Mesenchymal stem cell (in vitro differentiated cells and primary cell): ENCODE results near the gene KIAA1671.

ENCODE experiments used
- DNase-seq: peaks from one replicate; pipeline ENCODE4 v3.0.0-alpha.2; 2013
- H2AFZ ChIP-seq: one replicate; pipeline ENCODE4 v1.6.1; 2013; ENCODE audit warnings: low read depth, mild to moderate bottlenecking, control low read depth, inconsistent platforms, low read length, moderate library complexity
- H2AK5ac ChIP-seq: 2 replicates; pipeline ENCODE4 v1.6.1; 2013; ENCODE audit warnings: low read length, moderate library complexity, mild to moderate bottlenecking, inconsistent platforms; ENCODE audit not compliant: severe bottlenecking
- H2BK120ac ChIP-seq: one replicate; pipeline ENCODE4 v1.6.1; 2013; ENCODE audit warnings: low read depth, mild to moderate bottlenecking, inconsistent platforms, low read length, moderate library complexity
- H2BK12ac ChIP-seq, 2 experiments: one replicate each; pipeline ENCODE4 v1.6.1; 2013; ENCODE audit warnings: inconsistent platforms in 2 of 2, low read length in 2 of 2, mild to moderate bottlenecking in 2 of 2, moderate library complexity in 2 of 2, control low read depth in 1 of 2
- H2BK15ac ChIP-seq: one replicate; pipeline ENCODE4 v1.6.1; 2013; ENCODE audit warnings: mild to moderate bottlenecking, low read depth, inconsistent platforms; ENCODE audit not compliant: poor library complexity, severe bottlenecking
- H2BK5ac ChIP-seq: 2 replicates; pipeline ENCODE4 v1.6.1; 2013; ENCODE audit warnings: low read depth, mild to moderate bottlenecking, low read length, control low read depth, inconsistent platforms; ENCODE audit not compliant: poor library complexity, severe bottlenecking
- H3K14ac ChIP-seq, 2 experiments: one replicate each; pipeline ENCODE4 v1.6.1; 2013; ENCODE audit warnings: inconsistent platforms in 2 of 2, low read length in 2 of 2, control low read depth in 1 of 2, mild to moderate bottlenecking in 1 of 2, moderate library complexity in 1 of 2
- H3K18ac ChIP-seq, 2 experiments: one replicate each; pipeline ENCODE4 v1.6.1; 2013; ENCODE audit warnings: inconsistent platforms in 2 of 2, low read length in 2 of 2, control low read depth in 1 of 2, low read depth in 1 of 2, mild to moderate bottlenecking in 1 of 2
- H3K23ac ChIP-seq, 2 experiments: one replicate each; pipeline ENCODE4 v1.6.1; 2013; ENCODE audit warnings: inconsistent platforms in 2 of 2, low read length in 2 of 2, mild to moderate bottlenecking in 2 of 2, moderate library complexity in 2 of 2, control low read depth in 1 of 2
- H3K27ac ChIP-seq: 2 replicates; pipeline ENCODE4 v1.5.1; 2013; ENCODE audit warnings: mild to moderate bottlenecking, moderate library complexity, low read length, control low read depth, inconsistent platforms; ENCODE audit not compliant: poor library complexity, severe bottlenecking
- H3K27me3 ChIP-seq, 2 experiments: 2 replicates each; pipeline versions ENCODE4 v1.6.1 to v1.7.0; 2013; ENCODE audit warnings: low read length in 2 of 2, mild to moderate bottlenecking in 2 of 2, moderate library complexity in 2 of 2, control low read depth in 1 of 2, inconsistent platforms in 1 of 2; ENCODE audit not compliant: control insufficient read depth in 1 of 2, insufficient read depth in 1 of 2
- H3K36me3 ChIP-seq, 2 experiments: 2 replicates each; pipeline versions ENCODE4 v1.6.1 to v1.7.0; 2013; ENCODE audit warnings: low read length in 2 of 2, control low read depth in 1 of 2, inconsistent platforms in 1 of 2, low read depth in 1 of 2, mild to moderate bottlenecking in 1 of 2; ENCODE audit not compliant: insufficient read depth in 2 of 2, control insufficient read depth in 1 of 2
- H3K4ac ChIP-seq, 2 experiments: one replicate each; pipeline ENCODE4 v1.6.1; 2013; ENCODE audit warnings: inconsistent platforms in 2 of 2, low read length in 2 of 2, mild to moderate bottlenecking in 2 of 2, moderate library complexity in 2 of 2, control low read depth in 1 of 2, low read depth in 1 of 2
- H3K4me1 ChIP-seq: 2 replicates; pipeline ENCODE4 v1.6.1; 2013; ENCODE audit warnings: low read depth, low read length, control low read depth; ENCODE audit not compliant: control insufficient read depth, insufficient read depth
- H3K4me2 ChIP-seq: 2 replicates; pipeline ENCODE4 v1.6.1; 2013; ENCODE audit warnings: low read length, mild to moderate bottlenecking, inconsistent platforms; ENCODE audit not compliant: poor library complexity, severe bottlenecking
- H3K4me3 ChIP-seq, 2 experiments: 2 replicates each; pipeline versions ENCODE4 v1.5.1 to v1.7.0; 2013; ENCODE audit warnings: low read length in 2 of 2, mild to moderate bottlenecking in 2 of 2, control low read depth in 1 of 2, low read depth in 1 of 2; ENCODE audit not compliant: insufficient read depth in 1 of 2
- H3K79me1 ChIP-seq: replicated peaks from 2 replicates; pipeline ENCODE4 v1.6.1; 2013; ENCODE audit warnings: mild to moderate bottlenecking, control low read depth, low read length, inconsistent platforms; ENCODE audit not compliant: poor library complexity, severe bottlenecking
- H3K9ac ChIP-seq: 2 replicates; pipeline ENCODE4 v1.7.0; 2013; ENCODE audit warnings: mild to moderate bottlenecking, low read length, moderate library complexity
- H3K9me3 ChIP-seq: 2 replicates; pipeline ENCODE4 v1.7.0; 2013; ENCODE audit warnings: mild to moderate bottlenecking, low read length; ENCODE audit not compliant: control insufficient read depth
- H4K8ac ChIP-seq: one replicate; pipeline ENCODE4 v1.6.1; 2013; ENCODE audit warnings: inconsistent platforms, mild to moderate bottlenecking, low read length, moderate library complexity
- H4K91ac ChIP-seq: one replicate; pipeline ENCODE4 v1.6.1; 2013; ENCODE audit warnings: mild to moderate bottlenecking, low read length, inconsistent platforms
- WGBS: methylation state at CpG from one replicate; pipeline ENCODE4 v1.1.7; 2013; ENCODE audit warnings: mixed read lengths; 5-methylcytosine and 5-hydroxymethylcytosine counted together

KIAA1671 gene

DNA sequence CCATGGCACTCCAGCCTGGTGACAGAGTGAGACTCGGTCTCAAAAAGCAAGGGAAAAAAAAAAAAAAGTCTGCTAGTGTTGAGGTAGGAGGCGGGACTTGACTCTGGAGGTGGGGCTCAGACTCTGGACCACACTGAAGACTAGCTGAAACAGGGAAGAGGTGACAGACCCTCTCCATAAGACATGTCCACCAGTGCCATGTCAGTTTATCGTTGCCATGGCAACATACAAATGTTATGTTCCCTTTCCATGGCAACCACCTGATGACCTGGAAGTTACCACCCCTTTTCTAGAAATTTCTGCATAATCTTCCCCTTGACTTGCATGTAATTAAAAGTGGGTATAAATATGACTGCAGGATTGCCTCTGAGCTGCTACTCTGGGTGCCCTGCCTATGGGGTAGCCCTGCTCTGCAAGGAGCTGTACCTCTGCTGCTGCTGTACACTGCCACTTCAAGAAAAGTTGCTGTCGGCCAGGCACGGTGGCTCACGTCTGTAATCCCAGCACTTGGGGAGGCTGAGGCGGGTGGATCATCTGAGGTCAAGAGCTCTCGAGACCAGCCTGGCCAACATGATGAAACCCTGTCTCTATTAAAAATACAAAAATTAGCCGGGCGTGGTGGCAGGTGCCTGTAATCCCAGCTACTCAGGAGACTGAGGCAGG lies 55.1 kb downstream of the KIAA1671 start:
- Histone ChIP-seq H4K8ac (no peak overlapping the region), H3K79me1 (no peaks in the 10 kb centered on the region), H4K91ac (no peak overlapping the region), H3K27me3 (no peaks in the 10 kb centered on the region), H3K4me2 (no peak overlapping the region), H3K9ac (no peak overlapping the region), H3K4me1 (peaks cover 6% of the 10 kb centered on the region), H3K14ac (no peak overlapping the region), H3K18ac (peak overlapping the region in 1 of 2 experiments; percentile 42), H2AK5ac (no peak overlapping the region), H2AFZ (no peak overlapping the region), H2BK120ac (no peak overlapping the region), H3K36me3 (no peaks in the 10 kb centered on the region), H2BK15ac (no peak overlapping the region), H3K4ac (no peak overlapping the region), H3K23ac (no peak overlapping the region), H2BK12ac (no peak overlapping the region), H3K9me3 (no peaks in the 10 kb centered on the region), H3K27ac (no peak overlapping the region), H3K4me3 (no peak overlapping the region), H2BK5ac (no peak overlapping the region)
- WGBS, result 89% methylated on average over 9 of the region's 10 CpGs
- DNase-seq, result peak; percentile 69

DNA sequence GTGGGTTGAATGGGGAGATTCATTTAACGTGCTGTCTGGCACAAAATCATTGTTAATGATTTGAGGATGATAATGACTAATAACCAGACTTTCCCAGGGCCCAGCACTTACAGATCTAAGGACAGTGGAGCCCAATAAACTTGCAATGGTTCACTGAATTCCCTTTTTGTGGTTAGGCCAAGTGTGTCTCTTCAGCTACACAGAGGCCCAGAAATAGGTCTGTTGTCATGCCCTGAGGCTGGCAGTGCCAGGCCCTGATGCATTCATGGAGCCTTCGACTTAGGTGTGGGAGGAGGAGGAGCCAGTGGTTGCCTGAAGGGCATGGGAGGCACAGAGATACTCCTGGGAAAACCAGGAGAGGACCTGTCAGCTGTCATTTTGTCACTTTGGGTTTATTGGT lies 56.1 kb downstream of the KIAA1671 start:
- H3K27ac ChIP-seq, result no peak overlapping the region
- no peaks in the 10 kb centered on the region for H3K27me3 ChIP-seq
- no peak overlapping the region for H2BK5ac ChIP-seq
- no peak overlapping the region for H2AK5ac ChIP-seq
- no peak overlapping the region for H2AFZ ChIP-seq
- no peak overlapping the region for H2BK12ac ChIP-seq
- H3K18ac ChIP-seq, result no peak overlapping the region
- H4K91ac ChIP-seq, result no peak overlapping the region
- peak overlapping the region in 1 of 2 experiments; percentile 23 for H3K23ac ChIP-seq
- H3K4ac ChIP-seq, result no peak overlapping the region
- H2BK120ac ChIP-seq, result no peak overlapping the region
- H4K8ac ChIP-seq, result no peak overlapping the region
- H3K4me1 ChIP-seq, result peaks cover 6% of the 10 kb centered on the region
- no peaks in the 10 kb centered on the region for H3K36me3 ChIP-seq
- H3K4me3 ChIP-seq, result no peak overlapping the region
- no peaks in the 10 kb centered on the region for H3K9me3 ChIP-seq
- no peaks in the 10 kb centered on the region for H3K79me1 ChIP-seq
- H3K14ac ChIP-seq, result no peak overlapping the region
- peak; percentile 46 for DNase-seq
- WGBS, result 77% methylated on average over 2 of the region's 2 CpGs
- no peak overlapping the region for H3K9ac ChIP-seq
- H3K4me2 ChIP-seq, result no peak overlapping the region
- H2BK15ac ChIP-seq, result no peak overlapping the region

DNA sequence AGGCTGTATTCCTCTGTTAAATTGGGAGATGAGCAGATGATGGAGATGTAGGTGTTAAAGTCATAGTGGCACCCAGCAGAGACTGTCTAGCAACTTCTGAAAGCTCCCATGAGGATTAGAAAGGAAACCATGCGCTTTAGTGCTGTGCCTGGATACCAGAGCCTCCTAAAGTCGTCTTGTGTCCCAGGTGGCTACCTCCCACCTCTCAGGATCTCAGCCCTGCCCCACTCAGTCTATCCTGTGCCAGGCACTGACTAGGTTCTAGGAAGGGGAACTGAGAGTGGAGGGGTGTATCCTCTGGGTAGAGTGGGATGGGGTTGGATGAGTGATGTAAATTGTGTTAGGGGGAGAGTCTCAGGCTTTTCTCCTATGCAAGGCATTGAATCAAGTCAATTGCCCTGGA lies 60.2 kb downstream of the KIAA1671 start:
- H3K27me3 ChIP-seq, result no peaks in the 10 kb centered on the region
- H3K9ac ChIP-seq, result no peak overlapping the region
- DNase-seq, result no peak
- no peak overlapping the region for H3K14ac ChIP-seq
- H2BK120ac ChIP-seq, result no peak overlapping the region
- H2AFZ ChIP-seq, result no peak overlapping the region
- no peaks in the 10 kb centered on the region for H3K79me1 ChIP-seq
- no peak overlapping the region for H3K4me2 ChIP-seq
- H3K36me3 ChIP-seq, result no peaks in the 10 kb centered on the region
- H3K23ac ChIP-seq, result no peak overlapping the region
- H2BK15ac ChIP-seq, result no peak overlapping the region
- peak overlapping the region; percentile 84 for H4K91ac ChIP-seq
- no peak overlapping the region for H2BK5ac ChIP-seq
- no peak overlapping the region for H3K27ac ChIP-seq
- no peaks in the 10 kb centered on the region for H3K9me3 ChIP-seq
- H3K4ac ChIP-seq, result no peak overlapping the region
- peak overlapping the region in 1 of 2 experiments; percentile 47 for H2BK12ac ChIP-seq
- H4K8ac ChIP-seq, result peak overlapping the region; percentile 79
- H2AK5ac ChIP-seq, result no peak overlapping the region
- WGBS, result 79% methylated on average over 2 of the region's 2 CpGs
- H3K18ac ChIP-seq, result no peak overlapping the region
- no peak overlapping the region for H3K4me3 ChIP-seq
- peaks cover 5% of the 10 kb centered on the region for H3K4me1 ChIP-seq

DNA sequence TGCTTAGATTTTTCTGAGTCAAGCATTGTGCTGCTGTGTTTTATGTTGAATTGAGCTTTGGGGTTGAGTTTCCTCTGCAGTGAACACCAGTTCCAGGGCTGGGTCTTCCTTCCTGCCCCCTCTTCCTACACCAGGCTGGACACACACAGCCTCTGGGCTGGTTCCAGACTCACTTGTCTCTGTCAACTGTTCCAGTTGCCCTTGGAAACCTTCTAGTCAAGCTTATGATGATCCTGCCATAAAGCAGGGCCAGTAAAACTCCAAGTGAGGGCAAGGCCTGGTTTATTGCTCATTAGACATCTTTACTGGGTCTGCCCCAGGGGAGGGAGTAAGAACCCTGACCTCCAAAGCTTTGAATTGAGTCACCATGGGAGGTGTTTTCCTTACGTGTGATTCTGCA lies 61.1 kb downstream of the KIAA1671 start:
- no CpG with 5 or more reads among the region's 1 CpG for WGBS
- Histone ChIP-seq H3K4me3 (no peak overlapping the region), H3K27me3 (no peaks in the 10 kb centered on the region), H2BK120ac (no peak overlapping the region), H2AFZ (no peak overlapping the region), H3K14ac (no peak overlapping the region), H2BK5ac (no peak overlapping the region), H3K4me2 (no peak overlapping the region), H3K4ac (no peak overlapping the region), H3K9me3 (no peaks in the 10 kb centered on the region), H4K8ac (no peak overlapping the region), H2AK5ac (no peak overlapping the region), H3K18ac (no peak overlapping the region), H3K9ac (no peak overlapping the region), H4K91ac (no peak overlapping the region), H3K4me1 (peaks cover 3% of the 10 kb centered on the region), H3K79me1 (no peaks in the 10 kb centered on the region), H3K23ac (no peak overlapping the region), H2BK12ac (no peak overlapping the region), H2BK15ac (no peak overlapping the region), H3K27ac (no peak overlapping the region), H3K36me3 (no peaks in the 10 kb centered on the region)
- DNase-seq, result peak; percentile 73
